Embryonic facial prominence (tissue), 1 donor: Measurements from ENCODE around the gene PLCB4.
A peak's percentile ranks its signal among the peaks of the same experiment; 100 is the strongest.

Source experiments
- DNase-seq: peaks from one replicate; pipeline ENCODE4 v3.0.0-alpha.2; 2016; ENCODE audit errors: extremely low spot score

PLCB4 gene

GRCh38 chr20:9491324-9491723 lies 422.4 kb downstream of the PLCB4 start:
- DNase-seq = no peak

DNA sequence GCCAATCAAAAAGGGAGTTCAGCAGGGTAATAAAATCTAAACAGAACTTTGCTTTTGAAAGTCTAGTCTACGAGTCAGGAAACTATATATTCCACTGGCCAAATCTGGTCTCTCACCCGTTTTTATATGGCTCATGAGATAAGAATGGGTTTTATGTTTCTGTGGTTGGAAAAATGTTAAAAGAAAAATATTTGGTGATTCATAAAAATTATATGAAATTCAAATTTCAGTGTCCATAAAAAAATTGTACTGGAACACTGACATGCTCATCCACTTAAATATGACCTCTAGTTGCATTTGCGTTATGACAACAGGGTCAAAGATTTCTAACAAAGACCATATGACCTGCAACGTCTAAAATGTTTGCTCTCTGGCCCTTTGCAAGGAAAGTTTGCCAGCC lies 423.2 kb downstream of the PLCB4 start:
- DNase-seq = no peak

- no peak for DNase-seq
Observed at GRCh38 chr20:9493803-9494202, 424.9 kb downstream of the PLCB4 start.

- DNase-seq = no peak
Observed at GRCh38 chr20:9495701-9496100, 426.8 kb downstream of the PLCB4 start.

DNA sequence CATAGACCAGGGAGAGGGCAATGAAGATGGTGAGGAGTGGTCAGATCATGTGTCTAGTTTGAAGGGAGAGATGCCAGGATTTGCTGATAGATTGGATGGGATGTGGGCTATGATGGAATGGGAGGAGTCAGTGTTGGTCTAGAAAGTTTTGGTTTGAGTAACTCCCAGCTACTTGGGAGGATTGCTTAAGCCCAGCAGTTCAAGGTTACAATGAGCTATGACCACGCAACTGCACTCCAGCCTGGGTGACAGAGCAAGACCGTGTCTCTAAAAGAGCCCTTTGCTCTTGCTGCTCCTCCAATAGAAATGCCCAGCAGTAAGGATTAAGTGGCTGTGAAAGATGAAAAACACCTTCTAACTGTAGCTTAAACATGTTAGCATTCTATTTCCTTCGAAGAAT lies 427.3 kb downstream of the PLCB4 start:
- DNase-seq = no peak

- no peak for DNase-seq
Observed at GRCh38 chr20:9498322-9498721, 429.4 kb downstream of the PLCB4 start.

GRCh38 chr20:9499126-9499899 lies 430.4 kb downstream of the PLCB4 start:
- DNase-seq = no peak

DNA sequence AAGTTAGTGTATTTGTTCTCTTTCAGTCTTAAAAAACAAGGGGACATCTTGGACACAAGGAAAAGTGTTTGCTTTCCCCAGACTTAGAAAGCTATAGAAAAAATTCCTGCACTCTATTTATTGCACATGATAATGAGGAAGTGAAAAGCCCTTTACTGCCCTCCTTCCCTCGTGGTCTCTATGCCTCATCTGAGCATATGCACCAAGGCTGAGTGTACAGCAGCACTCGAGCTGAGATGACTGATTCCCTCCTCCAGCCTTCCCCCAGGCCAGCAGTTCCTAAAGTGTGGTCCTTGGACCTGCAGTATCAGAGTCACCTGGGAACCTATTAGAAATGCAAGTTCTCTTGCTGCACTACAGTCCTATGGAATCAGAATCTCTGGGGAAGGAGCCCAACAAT lies 431.2 kb downstream of the PLCB4 start:
- no peak for DNase-seq

DNA sequence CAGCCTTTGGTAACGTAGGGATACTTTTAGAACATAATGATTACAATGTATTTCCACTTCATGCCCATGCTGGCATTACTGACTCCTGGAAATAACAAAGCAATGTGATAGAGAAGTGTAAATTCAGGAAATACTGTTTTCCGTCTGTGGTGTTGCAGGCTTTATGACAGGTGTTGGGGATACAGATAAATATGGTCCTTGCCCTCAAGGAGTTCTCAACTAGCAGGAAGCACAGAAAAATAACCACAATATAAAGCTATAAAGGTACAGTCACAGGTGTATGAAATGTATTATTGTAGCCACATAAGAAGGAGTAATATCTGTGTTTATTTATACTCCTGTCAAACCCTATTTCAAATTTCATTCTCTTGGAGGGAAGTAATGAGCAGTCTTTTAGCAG lies 432.6 kb downstream of the PLCB4 start:
- no peak for DNase-seq

- no peak for DNase-seq
Observed at GRCh38 chr20:9503526-9504245, 434.8 kb downstream of the PLCB4 start.

GRCh38 chr20:9506280-9506821 lies 437.5 kb downstream of the PLCB4 start:
- DNase-seq = no peak

- no peak for DNase-seq
Observed at GRCh38 chr20:9506964-9507369, 438.1 kb downstream of the PLCB4 start.

DNA sequence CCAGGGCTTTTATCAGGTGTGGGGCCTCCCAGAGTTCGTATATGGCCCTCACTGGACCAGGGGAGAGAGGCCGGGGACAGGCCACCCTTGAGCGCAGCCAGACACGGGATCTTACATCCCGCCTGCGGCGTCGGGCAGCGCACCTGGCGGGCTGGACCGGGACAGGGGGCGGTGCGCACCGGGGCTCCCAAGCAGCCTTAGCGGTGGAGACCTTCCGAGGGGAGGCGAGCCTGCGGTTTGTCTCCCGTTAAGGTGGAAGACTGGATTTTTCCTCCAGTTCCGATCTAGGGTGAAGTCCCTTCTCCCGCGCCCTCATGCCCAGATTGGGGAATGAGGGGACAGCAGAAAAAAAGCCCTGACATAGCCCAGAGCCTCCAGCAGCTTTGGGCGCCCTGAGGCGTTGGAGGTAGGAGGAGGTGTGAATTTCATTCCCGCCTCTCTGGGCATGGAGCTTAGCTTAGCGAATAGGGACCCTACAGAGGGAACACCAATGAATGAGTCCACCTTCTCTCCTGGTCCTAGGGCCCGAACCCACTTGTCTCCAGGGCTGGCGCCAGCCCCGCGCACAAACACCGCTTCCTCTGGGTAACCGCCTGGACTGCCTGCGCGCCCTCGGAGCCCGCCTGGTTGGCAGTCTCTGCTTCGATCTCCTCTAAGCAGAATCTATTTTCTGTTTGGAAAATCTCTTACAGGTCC lies 438.8 kb downstream of the PLCB4 start:
- no peak for DNase-seq

DNA sequence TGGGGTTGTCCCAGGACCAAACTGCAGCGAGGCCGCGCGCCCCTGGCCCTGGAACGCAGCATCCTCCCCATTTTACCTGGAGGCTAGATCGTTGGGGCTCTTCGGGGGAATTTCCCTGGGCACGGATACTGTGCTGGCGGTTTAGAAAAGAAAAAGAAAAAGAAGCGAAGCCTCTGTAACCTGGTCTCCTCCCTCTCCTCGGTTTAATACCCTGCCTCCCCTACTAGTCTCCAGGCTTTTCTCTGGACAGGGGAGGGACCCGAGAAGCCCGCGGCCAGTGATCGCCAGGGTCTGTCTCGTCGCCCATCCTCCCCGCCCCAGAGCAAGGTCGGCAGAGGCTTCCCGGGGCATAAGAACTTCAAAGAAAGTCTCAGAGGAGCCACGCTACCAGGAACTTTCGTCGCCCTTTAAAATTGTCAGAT lies 439.4 kb downstream of the PLCB4 start:
- DNase-seq = no peak

DNA sequence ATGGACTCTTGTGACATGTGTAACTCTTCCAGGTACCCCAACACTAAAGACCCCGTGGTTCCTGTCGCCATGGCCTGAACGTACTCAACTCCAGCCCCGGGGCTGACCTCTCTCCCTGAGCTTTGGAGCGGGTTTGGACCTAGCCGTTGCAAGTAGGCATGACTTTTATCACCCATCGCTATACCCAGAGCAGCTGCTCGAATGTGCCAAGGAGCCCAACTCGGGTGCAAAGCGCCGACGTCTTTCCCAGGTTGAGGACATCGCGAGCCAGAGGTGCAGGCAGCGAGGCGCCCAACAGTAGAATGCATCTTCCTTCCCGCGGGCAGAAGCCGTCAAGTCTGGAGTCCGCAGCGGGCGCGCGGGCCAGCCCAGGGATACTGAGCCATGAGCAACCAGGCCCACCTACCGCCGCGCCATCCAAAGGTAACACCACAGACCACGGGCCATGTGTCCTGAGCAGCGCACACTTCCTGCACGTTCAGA lies 439.9 kb downstream of the PLCB4 start:
- DNase-seq = no peak

DNA sequence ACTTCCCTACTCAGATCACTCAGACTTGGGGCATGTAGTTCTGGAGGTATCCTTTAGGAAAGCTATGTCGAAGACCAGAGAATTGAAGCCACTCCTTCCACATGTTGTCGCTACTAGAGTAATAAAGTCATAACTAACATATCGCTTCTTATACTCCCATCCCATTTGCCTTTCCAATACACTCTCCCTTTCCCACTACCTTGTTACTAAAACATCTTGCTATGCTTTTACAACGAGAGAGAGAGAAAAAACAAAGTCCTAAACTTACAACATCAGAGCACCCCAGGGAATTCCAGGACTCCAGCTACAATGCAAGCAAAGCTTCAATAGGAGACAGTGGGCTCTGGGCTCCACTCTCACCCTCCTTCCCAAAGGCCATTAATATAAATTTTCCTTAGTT lies 440.4 kb downstream of the PLCB4 start:
- DNase-seq = no peak

DNA sequence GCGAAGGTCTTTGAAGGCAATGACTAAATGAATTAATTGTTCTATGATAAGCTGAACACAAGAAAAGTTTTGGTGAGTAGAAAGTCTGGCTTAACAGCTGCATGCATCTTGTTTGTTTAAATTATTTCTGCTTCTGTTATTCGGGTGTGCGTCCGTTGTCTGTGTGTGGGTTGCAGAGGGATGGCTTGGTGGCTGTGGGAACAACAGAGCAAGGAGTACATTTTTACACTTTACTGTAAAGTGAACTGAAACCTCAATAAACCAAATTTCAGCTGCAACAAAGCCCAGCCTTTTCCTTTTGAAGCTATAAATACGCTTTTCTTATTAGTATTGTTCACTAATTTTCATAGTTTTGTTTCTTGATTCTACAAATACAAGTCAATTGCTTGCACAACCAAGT lies 442.0 kb downstream of the PLCB4 start:
- no peak for DNase-seq

DNA sequence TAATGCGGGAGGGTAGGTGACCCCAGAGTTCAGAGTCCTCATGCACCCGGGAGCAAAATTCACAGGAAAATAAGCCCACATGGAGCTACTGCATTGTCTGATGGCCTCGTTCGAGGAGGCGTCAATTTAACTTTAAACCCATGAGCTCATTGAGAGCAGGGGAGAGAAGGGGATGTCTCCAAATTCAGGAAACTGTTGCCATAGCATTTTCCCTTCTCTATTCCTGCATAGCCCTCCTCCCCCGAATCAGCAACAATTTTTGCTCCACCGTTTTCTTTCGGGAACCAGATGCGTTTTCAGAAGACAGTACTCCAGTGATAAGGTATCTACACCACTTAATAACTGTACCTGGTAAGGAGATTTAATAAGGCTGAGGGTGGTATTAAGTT lies 445.2 kb downstream of the PLCB4 start:
- no peak for DNase-seq

DNA sequence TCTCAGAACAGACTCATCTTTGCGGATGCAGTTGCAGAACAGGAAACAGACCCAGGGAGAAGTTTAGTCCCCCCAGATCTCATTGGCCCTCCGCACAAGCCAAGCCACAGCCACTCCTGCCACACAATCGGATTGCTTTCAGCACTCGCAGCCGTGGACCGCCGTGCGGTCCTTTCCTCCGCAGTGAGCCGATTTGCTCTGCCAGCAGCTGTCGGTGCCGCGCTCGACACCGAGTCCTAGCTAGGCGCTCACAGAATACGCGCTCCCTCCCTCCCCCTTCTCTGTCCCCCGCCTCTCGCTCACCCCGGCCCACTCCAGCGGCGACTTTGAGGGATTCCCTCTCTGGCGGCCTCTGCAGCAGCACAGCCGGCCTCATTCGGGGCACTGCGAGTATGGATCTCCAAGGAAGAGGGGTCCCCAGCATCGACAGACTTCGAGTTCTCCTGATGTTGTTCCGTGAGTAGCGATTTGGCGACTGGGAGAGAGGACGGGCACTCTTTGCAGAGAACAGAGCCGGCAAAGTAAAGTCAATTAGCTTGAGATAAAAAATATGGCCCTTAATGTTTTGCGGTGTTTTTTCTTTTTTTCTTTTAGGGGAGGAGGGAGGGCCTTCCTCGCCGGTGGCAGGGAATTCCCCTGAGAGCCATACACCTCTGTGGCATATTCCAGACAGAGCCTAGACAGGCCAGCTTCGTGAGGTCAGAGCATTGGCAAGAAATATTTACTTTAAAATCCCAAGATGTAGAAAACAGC lies 445.8 kb downstream of the PLCB4 start, which contains the start of gene LAMP5:
LAMP5 (plus strand) TSS at position 130 of the 753 bp plus-strand sequence; CDS start at position 393, 263 bp downstream.
- DNase-seq = peak; percentile 45

DNA sequence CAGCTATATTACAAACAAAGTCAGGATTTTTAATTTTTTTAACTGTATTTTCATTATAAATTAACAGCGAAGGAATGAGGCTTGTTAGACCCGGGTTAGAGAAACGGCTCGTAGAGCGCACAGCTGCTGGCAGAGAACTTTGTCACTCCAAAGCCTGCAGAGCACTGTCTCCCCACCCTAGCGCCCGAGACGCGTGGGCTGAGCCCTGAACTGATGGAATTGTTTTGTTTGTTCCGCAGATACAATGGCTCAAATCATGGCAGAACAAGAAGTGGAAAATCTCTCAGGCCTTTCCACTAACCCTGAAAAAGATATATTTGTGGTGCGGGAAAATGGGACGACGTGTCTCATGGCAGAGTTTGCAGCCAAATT lies 446.3 kb downstream of the PLCB4 start:
- no peak for DNase-seq

DNA sequence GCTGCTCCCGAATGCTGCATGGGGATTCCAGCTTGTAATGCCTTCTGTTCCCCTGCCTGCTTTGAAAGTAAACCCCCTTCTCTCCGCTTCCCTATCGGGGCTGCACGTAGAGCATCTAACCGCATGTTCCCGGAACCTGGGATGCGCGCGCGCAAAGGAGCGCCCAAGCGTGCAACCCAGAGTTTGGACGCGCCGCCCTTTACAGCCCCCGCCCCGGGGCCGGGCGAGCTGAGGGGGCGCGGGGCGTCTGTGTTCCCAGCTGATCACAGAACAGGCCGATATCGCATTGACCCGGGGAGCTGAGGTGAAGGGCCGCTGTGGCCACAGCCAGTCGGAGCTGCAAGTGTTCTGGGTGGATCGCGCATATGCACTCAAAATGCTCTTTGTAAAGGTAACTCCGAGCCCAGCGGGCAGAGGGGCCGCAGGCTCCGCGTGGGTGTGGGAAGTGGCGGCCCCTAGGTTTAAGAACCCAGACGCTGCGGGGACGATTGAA lies 446.9 kb downstream of the PLCB4 start:
- no peak for DNase-seq
